OCI-LY3 (cell line): Measurements from ENCODE around the gene TMTC4.

Experiments used
- H2AFZ ChIP-seq: fragments of 200-600, 300-600 bp; shearing (Covaris generic); 2 replicates; pipeline ENCODE4 v1.6.0; 2014; ENCODE audit warnings: antibody characterized with exemption, low read depth, low read length
- H3K27ac ChIP-seq: fragments of 200-600, 300-600 bp; sonication (generic); 2 replicates; pipeline ENCODE4 v1.5.1; 2014; ENCODE audit warnings: mild to moderate bottlenecking, low read length, moderate library complexity, mixed read lengths
- H3K27me3 ChIP-seq: fragments of 200-600, 300-600 bp; sonication (generic); 2 replicates; pipeline ENCODE4 v1.6.1; 2014; ENCODE audit warnings: low read depth, low read length, mixed read lengths
- H3K36me3 ChIP-seq: fragments of 200-600, 300-600 bp; sonication (generic); replicated peaks from 2 replicates; pipeline ENCODE3; 2014; ENCODE audit warnings: low read depth, low read length, mixed read lengths
- H3K4me1 ChIP-seq: fragments of 300-600, 200-600 bp; sonication (generic); 2 replicates; pipeline ENCODE4 v1.6.1; 2014; ENCODE audit warnings: low read length, mixed read lengths
- H3K4me2 ChIP-seq: fragments of 200-600, 300-600 bp; sonication (generic); 2 replicates; pipeline ENCODE4 v1.6.1; 2014; ENCODE audit warnings: low read length, mixed read lengths
- H3K4me3 ChIP-seq: fragments of 300-600, 200-600 bp; sonication (generic); 2 replicates; pipeline ENCODE4 v1.5.1; 2014; ENCODE audit warnings: antibody characterized with exemption, mild to moderate bottlenecking, low read length, moderate library complexity
- H3K79me2 ChIP-seq: fragments of 300-600, 200-600 bp; shearing (Covaris generic); 2 replicates; pipeline ENCODE4 v1.6.1; 2014; ENCODE audit warnings: mild to moderate bottlenecking, low read length, mixed read lengths
- H3K9ac ChIP-seq: fragments of 300-600, 200-600 bp; shearing (Covaris generic); 2 replicates; pipeline ENCODE4 v1.6.0; 2014; ENCODE audit warnings: mild to moderate bottlenecking, low read length, moderate library complexity
- H3K9me3 ChIP-seq: fragments of 200-600, 300-600 bp; shearing (Covaris generic); 2 replicates; pipeline ENCODE4 v1.6.1; 2014; ENCODE audit warnings: low read length, mixed read lengths; ENCODE audit not compliant: insufficient read depth
- H4K20me1 ChIP-seq: fragments of 200-600, 300-600 bp; sonication (generic); 2 replicates; pipeline ENCODE4 v1.6.1; 2016; ENCODE audit warnings: low read length, mixed read lengths; ENCODE audit not compliant: insufficient read depth
- EZH2phosphoT487 ChIP-seq: fragments of 200-600 bp; shearing (Covaris generic); IDR thresholded peaks from 2 replicates; pipeline ENCODE4 v1.6.1; 2018; ENCODE audit warnings: antibody characterized with exemption, mixed run types, low read depth
- TF ChIP-seq, protein P1 (sequence below): fragments of 200-600, 300-600 bp; sonication (generic); IDR thresholded peaks from 2 replicates; pipeline ENCODE4 v1.5.1; 2014; ENCODE audit warnings: antibody characterized with exemption, low read length, low read depth

Gene TMTC4

GRCh38 chr13:100610391-100611347, 63.9 kb downstream of the TMTC4 start:
- H3K79me2 ChIP-seq = no peaks in the 10 kb centered on the region
- H3K9me3 ChIP-seq = no peaks in the 10 kb centered on the region
- no peak for TF ChIP-seq EZH2phosphoT487
- TF ChIP-seq, protein P1, sequence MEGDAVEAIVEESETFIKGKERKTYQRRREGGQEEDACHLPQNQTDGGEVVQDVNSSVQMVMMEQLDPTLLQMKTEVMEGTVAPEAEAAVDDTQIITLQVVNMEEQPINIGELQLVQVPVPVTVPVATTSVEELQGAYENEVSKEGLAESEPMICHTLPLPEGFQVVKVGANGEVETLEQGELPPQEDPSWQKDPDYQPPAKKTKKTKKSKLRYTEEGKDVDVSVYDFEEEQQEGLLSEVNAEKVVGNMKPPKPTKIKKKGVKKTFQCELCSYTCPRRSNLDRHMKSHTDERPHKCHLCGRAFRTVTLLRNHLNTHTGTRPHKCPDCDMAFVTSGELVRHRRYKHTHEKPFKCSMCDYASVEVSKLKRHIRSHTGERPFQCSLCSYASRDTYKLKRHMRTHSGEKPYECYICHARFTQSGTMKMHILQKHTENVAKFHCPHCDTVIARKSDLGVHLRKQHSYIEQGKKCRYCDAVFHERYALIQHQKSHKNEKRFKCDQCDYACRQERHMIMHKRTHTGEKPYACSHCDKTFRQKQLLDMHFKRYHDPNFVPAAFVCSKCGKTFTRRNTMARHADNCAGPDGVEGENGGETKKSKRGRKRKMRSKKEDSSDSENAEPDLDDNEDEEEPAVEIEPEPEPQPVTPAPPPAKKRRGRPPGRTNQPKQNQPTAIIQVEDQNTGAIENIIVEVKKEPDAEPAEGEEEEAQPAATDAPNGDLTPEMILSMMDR = no peak
- peak overlapping the region; percentile 59 for H3K9ac ChIP-seq
- H3K27me3 ChIP-seq = no peaks in the 10 kb centered on the region
- peaks cover 6% of the 10 kb centered on the region for H3K36me3 ChIP-seq
- peak overlapping the region; percentile 91 for H3K27ac ChIP-seq
- H3K4me2 ChIP-seq = peak overlapping the region; percentile 88
- no peaks in the 10 kb centered on the region for H4K20me1 ChIP-seq
- H2AFZ ChIP-seq = peak overlapping the region; percentile 15; the same call in 1 of the 2 replicates
- peaks cover 54% of the 10 kb centered on the region for H3K4me1 ChIP-seq
- peak overlapping the region; percentile 56 for H3K4me3 ChIP-seq

DNA sequence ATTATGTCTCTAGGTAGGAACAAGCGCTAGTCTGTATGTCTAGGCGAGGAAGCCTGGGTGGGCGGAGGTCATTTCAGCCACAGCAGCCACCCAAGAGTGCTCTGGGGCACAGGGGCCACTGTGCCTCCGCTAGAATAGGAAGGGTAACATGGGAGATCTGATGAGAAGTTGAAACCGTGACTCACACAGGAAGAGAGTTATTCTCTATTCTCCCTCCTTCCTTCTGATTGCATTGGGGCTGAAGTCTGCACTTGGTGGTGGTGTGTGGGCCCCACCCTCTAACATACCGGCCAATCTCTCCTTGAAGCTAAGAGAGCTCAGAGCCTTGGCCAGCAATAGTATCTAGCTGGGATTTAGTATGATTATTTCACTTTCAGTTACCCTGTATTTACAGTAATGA, 65.7 kb downstream of the TMTC4 start:
- no peaks in the 10 kb centered on the region for H3K27me3 ChIP-seq
- H4K20me1 ChIP-seq = no peaks in the 10 kb centered on the region
- peak overlapping the region; percentile 0; the same call in 1 of the 2 replicates for H3K9ac ChIP-seq
- no peaks in the 10 kb centered on the region for H3K9me3 ChIP-seq
- H3K27ac ChIP-seq = peak overlapping the region; percentile 91
- H3K4me2 ChIP-seq = peak overlapping the region; percentile 31
- H2AFZ ChIP-seq = no peak overlapping the region
- TF ChIP-seq EZH2phosphoT487 = no peak
- TF ChIP-seq, protein P1 = no peak
- H3K4me1 ChIP-seq = peaks cover 54% of the 10 kb centered on the region
- peaks cover 11% of the 10 kb centered on the region for H3K36me3 ChIP-seq
- H3K79me2 ChIP-seq = no peaks in the 10 kb centered on the region
- no peak overlapping the region for H3K4me3 ChIP-seq

- no peaks in the 10 kb centered on the region for H3K9me3 ChIP-seq
- no peak overlapping the region for H3K4me3 ChIP-seq
- H3K4me1 ChIP-seq = peaks cover 54% of the 10 kb centered on the region
- TF ChIP-seq EZH2phosphoT487 = no peak
- TF ChIP-seq, protein P1 = no peak
- no peaks in the 10 kb centered on the region for H3K27me3 ChIP-seq
- peak overlapping the region; percentile 0; the same call in 1 of the 2 replicates for H3K9ac ChIP-seq
- H4K20me1 ChIP-seq = no peaks in the 10 kb centered on the region
- peak overlapping the region; percentile 91 for H3K27ac ChIP-seq
- peaks cover 14% of the 10 kb centered on the region for H3K36me3 ChIP-seq
- H2AFZ ChIP-seq = no peak overlapping the region
- H3K4me2 ChIP-seq = peak overlapping the region; percentile 31
- H3K79me2 ChIP-seq = no peaks in the 10 kb centered on the region
These were observed 66.1 kb downstream of the TMTC4 start for GRCh38 chr13:100608489-100608888.

DNA sequence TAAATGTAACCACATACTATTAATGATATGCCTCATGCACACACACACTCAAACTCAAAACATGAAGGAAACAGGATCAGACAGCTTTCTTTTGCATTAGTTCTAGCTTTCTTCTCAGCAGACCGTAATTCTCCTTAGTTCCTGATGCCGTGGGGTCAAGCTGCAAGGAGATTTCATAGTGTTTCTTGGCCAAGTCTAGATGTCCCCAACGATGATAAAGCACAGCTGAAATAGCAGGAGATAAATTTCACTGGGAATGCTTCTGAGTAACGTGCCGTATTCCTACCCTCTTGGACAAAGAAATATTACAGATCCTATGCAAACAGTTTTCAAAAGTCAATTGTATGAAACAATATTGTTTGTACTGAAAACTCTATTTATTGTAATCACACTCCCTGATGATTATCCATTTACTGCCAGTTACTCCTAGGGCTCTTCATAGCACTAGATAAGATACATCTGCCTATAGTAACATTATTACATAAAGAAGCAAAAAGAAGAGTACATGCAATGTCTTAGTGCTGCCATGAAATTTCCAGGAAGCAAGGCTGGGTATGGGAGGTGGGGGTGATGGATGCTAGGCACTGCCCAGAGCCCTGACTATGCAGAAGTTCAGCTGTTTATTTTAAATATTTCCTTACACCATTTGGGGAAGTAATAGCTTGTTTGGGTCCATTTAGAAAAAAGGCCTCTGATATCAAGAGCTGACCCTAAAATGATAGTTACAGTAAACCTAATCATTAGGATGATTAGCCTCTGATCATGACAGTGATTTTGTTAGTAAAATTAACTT, 69.5 kb downstream of the TMTC4 start:
- no peaks in the 10 kb centered on the region for H3K27me3 ChIP-seq
- H3K36me3 ChIP-seq = peaks cover 19% of the 10 kb centered on the region

More for the DNA sequence above, 69.5 kb downstream of the TMTC4 start:
- Histone ChIP-seq H3K27ac (no peak overlapping the region), H3K4me3 (no peak overlapping the region), H3K9ac (no peak overlapping the region), H3K4me1 (peaks cover 21% of the 10 kb centered on the region), H4K20me1 (no peaks in the 10 kb centered on the region), H2AFZ (no peak overlapping the region), H3K4me2 (no peak overlapping the region), H3K9me3 (no peaks in the 10 kb centered on the region), H3K79me2 (no peaks in the 10 kb centered on the region)
- TF ChIP-seq, protein P1 = no peak
- no peak for TF ChIP-seq EZH2phosphoT487
